Measurements from ENCODE around the gene RAMP2. TPM values are rescaled to one million over a fixed set of nuclear protein-coding genes. Genes with fewer than 3 reads are reported as not detected.

RAMP2 gene
- total and polyA plus RNA-seq, 2 of the 13 experiments (the other 11 are each of a cell fraction or from before 2014, with no cell fraction given): 1.4 to 5.2 TPM

DNA sequence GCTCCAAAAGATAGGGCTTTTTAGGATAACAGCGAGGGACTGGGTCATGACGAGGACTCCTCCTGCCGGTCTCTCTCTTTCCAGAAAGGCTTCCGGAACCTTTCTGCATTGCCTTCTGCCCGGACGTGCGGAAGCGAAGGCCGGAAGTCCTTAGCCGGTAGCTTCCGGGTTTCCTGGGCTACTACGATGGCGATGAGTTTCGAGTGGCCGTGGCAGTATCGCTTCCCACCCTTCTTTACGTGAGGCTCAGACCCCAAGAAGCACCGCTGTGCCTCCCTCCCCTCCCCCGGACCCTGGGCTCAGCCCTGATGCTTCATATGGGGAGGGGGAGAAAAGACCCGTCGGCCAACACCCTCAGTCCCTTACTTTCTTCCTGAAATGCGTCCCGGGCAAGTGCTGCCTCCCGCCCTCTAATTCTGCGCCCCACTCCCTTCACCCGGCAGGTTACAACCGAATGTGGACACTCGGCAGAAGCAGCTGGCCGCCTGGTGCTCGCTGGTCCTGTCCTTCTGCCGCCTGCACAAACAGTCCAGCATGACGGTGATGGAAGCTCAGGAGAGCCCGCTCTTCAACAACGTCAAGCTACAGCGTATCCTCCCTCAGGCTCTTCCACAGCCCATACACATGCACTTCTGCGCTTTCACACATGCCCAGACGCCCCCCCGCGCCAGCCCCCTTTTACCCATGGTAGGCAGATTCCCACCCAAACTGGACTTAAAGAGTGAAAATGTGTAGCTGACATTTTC is 12.4 kb downstream of the RAMP2 start, which contains the start of gene VPS25 (continued):
- TF ChIP-seq SYNCRIP (IDR thresholded peaks at IDR 0.05; ENCODE audit: insufficient read depth, low read depth, low read length): no peak
- TF ChIP-seq E2F1 (CRISPR knock-in tag; IDR thresholded peaks at IDR 0.05): peak; percentile 77
- no peak for TF ChIP-seq HNF4G (IDR thresholded peaks at IDR 0.05; ENCODE audit: borderline replicate concordance, low read depth, low read length)
- TF ChIP-seq HNF4G (CRISPR knock-in tag; IDR thresholded peaks at IDR 0.05; ENCODE audit: borderline replicate concordance, low read depth): no peak
- TF ChIP-seq, protein P1, sequence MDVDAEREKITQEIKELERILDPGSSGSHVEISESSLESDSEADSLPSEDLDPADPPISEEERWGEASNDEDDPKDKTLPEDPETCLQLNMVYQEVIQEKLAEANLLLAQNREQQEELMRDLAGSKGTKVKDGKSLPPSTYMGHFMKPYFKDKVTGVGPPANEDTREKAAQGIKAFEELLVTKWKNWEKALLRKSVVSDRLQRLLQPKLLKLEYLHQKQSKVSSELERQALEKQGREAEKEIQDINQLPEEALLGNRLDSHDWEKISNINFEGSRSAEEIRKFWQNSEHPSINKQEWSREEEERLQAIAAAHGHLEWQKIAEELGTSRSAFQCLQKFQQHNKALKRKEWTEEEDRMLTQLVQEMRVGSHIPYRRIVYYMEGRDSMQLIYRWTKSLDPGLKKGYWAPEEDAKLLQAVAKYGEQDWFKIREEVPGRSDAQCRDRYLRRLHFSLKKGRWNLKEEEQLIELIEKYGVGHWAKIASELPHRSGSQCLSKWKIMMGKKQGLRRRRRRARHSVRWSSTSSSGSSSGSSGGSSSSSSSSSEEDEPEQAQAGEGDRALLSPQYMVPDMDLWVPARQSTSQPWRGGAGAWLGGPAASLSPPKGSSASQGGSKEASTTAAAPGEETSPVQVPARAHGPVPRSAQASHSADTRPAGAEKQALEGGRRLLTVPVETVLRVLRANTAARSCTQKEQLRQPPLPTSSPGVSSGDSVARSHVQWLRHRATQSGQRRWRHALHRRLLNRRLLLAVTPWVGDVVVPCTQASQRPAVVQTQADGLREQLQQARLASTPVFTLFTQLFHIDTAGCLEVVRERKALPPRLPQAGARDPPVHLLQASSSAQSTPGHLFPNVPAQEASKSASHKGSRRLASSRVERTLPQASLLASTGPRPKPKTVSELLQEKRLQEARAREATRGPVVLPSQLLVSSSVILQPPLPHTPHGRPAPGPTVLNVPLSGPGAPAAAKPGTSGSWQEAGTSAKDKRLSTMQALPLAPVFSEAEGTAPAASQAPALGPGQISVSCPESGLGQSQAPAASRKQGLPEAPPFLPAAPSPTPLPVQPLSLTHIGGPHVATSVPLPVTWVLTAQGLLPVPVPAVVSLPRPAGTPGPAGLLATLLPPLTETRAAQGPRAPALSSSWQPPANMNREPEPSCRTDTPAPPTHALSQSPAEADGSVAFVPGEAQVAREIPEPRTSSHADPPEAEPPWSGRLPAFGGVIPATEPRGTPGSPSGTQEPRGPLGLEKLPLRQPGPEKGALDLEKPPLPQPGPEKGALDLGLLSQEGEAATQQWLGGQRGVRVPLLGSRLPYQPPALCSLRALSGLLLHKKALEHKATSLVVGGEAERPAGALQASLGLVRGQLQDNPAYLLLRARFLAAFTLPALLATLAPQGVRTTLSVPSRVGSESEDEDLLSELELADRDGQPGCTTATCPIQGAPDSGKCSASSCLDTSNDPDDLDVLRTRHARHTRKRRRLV (CRISPR knock-in tag; IDR thresholded peaks at IDR 0.05): peak; percentile 67; the same call in 1 of the 2 replicates
- TF ChIP-seq ARNT2 (CRISPR knock-in tag; IDR thresholded peaks at IDR 0.05; ENCODE audit: low read depth): no peak; the same call in 1 of the 2 replicates
- no peak for TF ChIP-seq ZNF326 (CRISPR knock-in tag; IDR thresholded peaks at IDR 0.05; ENCODE audit: borderline replicate concordance)
- TF ChIP-seq GFI1 (CRISPR knock-in tag; IDR thresholded peaks at IDR 0.05; ENCODE audit: borderline replicate concordance): no peak
- TF ChIP-seq FOXP1 (IDR thresholded peaks at IDR 0.05): no peak
- TF ChIP-seq FOXP1 (CRISPR knock-in tag; IDR thresholded peaks at IDR 0.05): peak; percentile 54; the same call in 1 of the 2 replicates
- TF ChIP-seq MATR3 (CRISPR knock-in tag; IDR thresholded peaks at IDR 0.05): no peak
- TF ChIP-seq, protein P2, sequence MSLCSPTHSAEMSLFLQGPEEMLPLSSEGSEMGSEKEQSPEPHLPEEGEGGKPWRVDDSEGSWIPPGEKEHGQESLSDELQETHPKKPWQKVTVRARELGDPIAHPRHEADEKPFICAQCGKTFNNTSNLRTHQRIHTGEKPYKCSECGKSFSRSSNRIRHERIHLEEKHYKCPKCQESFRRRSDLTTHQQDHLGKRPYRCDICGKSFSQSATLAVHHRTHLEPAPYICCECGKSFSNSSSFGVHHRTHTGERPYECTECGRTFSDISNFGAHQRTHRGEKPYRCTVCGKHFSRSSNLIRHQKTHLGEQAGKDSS (CRISPR knock-in tag; IDR thresholded peaks at IDR 0.05; ENCODE audit: borderline replicate concordance, low read depth): peak; percentile 86
- peak; percentile 94 for TF ChIP-seq NKX3-1 (CRISPR knock-in tag; IDR thresholded peaks at IDR 0.05)
- TF ChIP-seq ATM (IDR thresholded peaks at IDR 0.05; ENCODE audit: borderline replicate concordance): no peak
- TF ChIP-seq SMARCC2 (IDR thresholded peaks at IDR 0.05): no peak
- peak; percentile 64; the same call in 1 of the 2 replicates for TF ChIP-seq ZFP1 (CRISPR knock-in tag; IDR thresholded peaks at IDR 0.05)
- TF ChIP-seq PRDM15 (CRISPR knock-in tag; IDR thresholded peaks at IDR 0.05): peak; percentile 58; the same call in 1 of the 2 replicates
- TF ChIP-seq CEBPB (IDR thresholded peaks at IDR 0.05; ENCODE audit: borderline replicate concordance, low read depth, low read length): no peak
- peak; percentile 97; the same call in 1 of the 2 replicates for TF ChIP-seq ZNF788 (CRISPR knock-in tag; IDR thresholded peaks at IDR 0.05; ENCODE audit: borderline replicate concordance)
- no peak for TF ChIP-seq JUN (CRISPR knock-in tag; IDR thresholded peaks at IDR 0.05)
